Mesendoderm (in vitro differentiated cells): ENCODE data around the gene SCN1A.

ENCODE experiments used
- DNase-seq: peaks from one replicate; pipeline ENCODE4 v3.0.0; 2013
- H2AK5ac ChIP-seq: 2 replicates; pipeline ENCODE4 v1.6.1; 2013; ENCODE audit warnings: low read length, inconsistent platforms
- H2BK120ac ChIP-seq: 2 replicates; pipeline ENCODE4 v1.6.1; 2013; ENCODE audit warnings: low read depth, mild to moderate bottlenecking, low read length, moderate library complexity, mixed read lengths
- H2BK15ac ChIP-seq: replicated peaks from 2 replicates; pipeline ENCODE4 v1.6.1; 2013; ENCODE audit warnings: low read depth, mild to moderate bottlenecking, moderate library complexity
- H2BK5ac ChIP-seq: 2 replicates; pipeline ENCODE4 v1.6.1; 2013; ENCODE audit warnings: low read length, inconsistent platforms
- H3K18ac ChIP-seq: 2 replicates; pipeline ENCODE4 v1.6.1; 2013; ENCODE audit warnings: mild to moderate bottlenecking, low read length, mixed read lengths
- H3K23ac ChIP-seq: one replicate; pipeline ENCODE4 v1.6.1; 2013; ENCODE audit warnings: low read length
- H3K27ac ChIP-seq: 2 replicates; pipeline ENCODE4 v1.5.1; 2013; ENCODE audit warnings: low read depth, mild to moderate bottlenecking, inconsistent platforms, low read length, moderate library complexity
- H3K27me3 ChIP-seq: 2 replicates; pipeline ENCODE4 v1.6.1; 2013; ENCODE audit warnings: low read length, control low read depth, mild to moderate bottlenecking, inconsistent platforms; ENCODE audit not compliant: insufficient read depth, poor library complexity
- H3K36me3 ChIP-seq: 2 replicates; pipeline ENCODE4 v1.6.1; 2013; ENCODE audit warnings: low read length, inconsistent platforms; ENCODE audit not compliant: control insufficient read depth, insufficient read depth
- H3K4ac ChIP-seq: one replicate; pipeline ENCODE4 v1.6.1; 2013; ENCODE audit warnings: low read depth, mild to moderate bottlenecking, low read length, moderate library complexity
- H3K4me1 ChIP-seq: 2 replicates; pipeline ENCODE4 v1.6.1; 2013; ENCODE audit warnings: low read depth, low read length, inconsistent platforms; ENCODE audit not compliant: control insufficient read depth
- H3K4me2 ChIP-seq: 2 replicates; pipeline ENCODE4 v1.6.1; 2013; ENCODE audit warnings: low read length
- H3K4me3 ChIP-seq: 2 replicates; pipeline ENCODE4 v1.5.1; 2013; ENCODE audit warnings: mild to moderate bottlenecking, low read length
- H3K56ac ChIP-seq: one replicate; pipeline ENCODE4 v1.6.1; 2013; ENCODE audit warnings: low read length
- H3K79me1 ChIP-seq: 2 replicates; pipeline ENCODE4 v1.6.1; 2013; ENCODE audit warnings: low read length, inconsistent platforms
- H3K79me2 ChIP-seq: 2 replicates; pipeline ENCODE4 v1.6.1; 2013; ENCODE audit warnings: mild to moderate bottlenecking, low read length; ENCODE audit not compliant: control insufficient read depth, insufficient read depth
- H3K9ac ChIP-seq: 2 replicates; pipeline ENCODE4 v1.6.1; 2013; ENCODE audit warnings: low read length, inconsistent platforms
- H4K5ac ChIP-seq: one replicate; pipeline ENCODE4 v1.6.1; 2013; ENCODE audit warnings: low read length
- H4K8ac ChIP-seq: one replicate; pipeline ENCODE4 v1.6.1; 2013; ENCODE audit warnings: low read depth, mild to moderate bottlenecking, control low read depth, low read length, moderate library complexity
- WGBS: extraction: QIAGEN DNeasy Blood & Tissue Kit; methylation state at CpG from one replicate; pipeline ENCODE4 v1.1.7; 2013; ENCODE audit warnings: low lambda C conversion rate, missing lambda C conversion rate; ENCODE audit not compliant: insufficient coverage; ENCODE audit errors: extremely low coverage; 5-methylcytosine and 5-hydroxymethylcytosine counted together

Gene SCN1A

GRCh38 chr2:165953655-165954606, 173.9 kb downstream of the SCN1A start, which contains the start of gene TTC21B:
Gene TTC21B, minus strand, starts transcription at chr2:165953776. Its CDS starts 71 bp downstream, at chr2:165953705.
- peak within 1 kb of the TSS; percentile 92 for H3K56ac ChIP-seq
- peak within 1 kb of the TSS; percentile 83 for H3K4me3 ChIP-seq
- H3K4me2 ChIP-seq = peak within 1 kb of the TSS; percentile 43
- no peak within 1 kb of the TSS for H2BK15ac ChIP-seq
- no peaks in the 10 kb centered on the region for H3K27me3 ChIP-seq
- no peak within 1 kb of the TSS for H3K23ac ChIP-seq
- H2BK120ac ChIP-seq = no peak within 1 kb of the TSS
- H3K4me1 ChIP-seq = peaks cover 2% of the 10 kb centered on the region
- H2BK5ac ChIP-seq = no peak within 1 kb of the TSS
- peak within 1 kb of the TSS; percentile 60 for H4K8ac ChIP-seq
- peak; percentile 97 for DNase-seq
- WGBS = no CpG with 5 or more reads among the region's 55 CpGs
- peaks cover 22% of the 10 kb centered on the region for H3K79me2 ChIP-seq
- peak within 1 kb of the TSS; percentile 57 for H3K18ac ChIP-seq
- no peak within 1 kb of the TSS for H4K5ac ChIP-seq
- peak within 1 kb of the TSS; percentile 91 for H3K27ac ChIP-seq
- no peak within 1 kb of the TSS for H2AK5ac ChIP-seq
- no peaks in the 10 kb centered on the region for H3K36me3 ChIP-seq
- peak within 1 kb of the TSS; percentile 83 for H3K9ac ChIP-seq
- peak within 1 kb of the TSS; percentile 78 for H3K4ac ChIP-seq
- peaks cover 8% of the 10 kb centered on the region for H3K79me1 ChIP-seq

- H3K18ac ChIP-seq = peak overlapping the region; percentile 57
- no peak overlapping the region for H2BK15ac ChIP-seq
- peaks cover 22% of the 10 kb centered on the region for H3K79me2 ChIP-seq
- H2AK5ac ChIP-seq = no peak overlapping the region
- peak overlapping the region; percentile 78 for H3K4ac ChIP-seq
- no peak overlapping the region for H2BK120ac ChIP-seq
- no peaks in the 10 kb centered on the region for H3K27me3 ChIP-seq
- H4K8ac ChIP-seq = no peak overlapping the region
- WGBS = no CpG with 5 or more reads among the region's 24 CpGs
- no peak overlapping the region for H2BK5ac ChIP-seq
- H3K36me3 ChIP-seq = no peaks in the 10 kb centered on the region
- peaks cover 8% of the 10 kb centered on the region for H3K79me1 ChIP-seq
- H3K4me2 ChIP-seq = peak overlapping the region; percentile 13
- H3K9ac ChIP-seq = peak overlapping the region; percentile 83
- no peak overlapping the region for H3K23ac ChIP-seq
- peak overlapping the region; percentile 83 for H3K4me3 ChIP-seq
- H4K5ac ChIP-seq = no peak overlapping the region
- peaks cover 2% of the 10 kb centered on the region for H3K4me1 ChIP-seq
- no peak for DNase-seq
- H3K56ac ChIP-seq = peak overlapping the region; percentile 72
- peak overlapping the region; percentile 83 for H3K27ac ChIP-seq
Measured at GRCh38 chr2:165953306-165953654, 174.5 kb downstream of the SCN1A start.

GRCh38 chr2:165952741-165953211, 175.0 kb downstream of the SCN1A start:
- DNase-seq = peak; percentile 42

GRCh38 chr2:165952085-165952484, 175.7 kb downstream of the SCN1A start:
- no peaks in the 10 kb centered on the region for H3K36me3 ChIP-seq
- H2AK5ac ChIP-seq = no peak overlapping the region
- H3K18ac ChIP-seq = no peak overlapping the region
- no peaks in the 10 kb centered on the region for H3K27me3 ChIP-seq
- no peak overlapping the region for H4K5ac ChIP-seq
- no peak overlapping the region for H4K8ac ChIP-seq
- peaks cover 2% of the 10 kb centered on the region for H3K4me1 ChIP-seq
- H2BK120ac ChIP-seq = no peak overlapping the region
- no peak for DNase-seq
- no peak overlapping the region for H3K9ac ChIP-seq
- H3K56ac ChIP-seq = no peak overlapping the region
- H2BK15ac ChIP-seq = no peak overlapping the region
- no peak overlapping the region for H3K23ac ChIP-seq
- no peak overlapping the region for H3K4me2 ChIP-seq
- peaks cover 8% of the 10 kb centered on the region for H3K79me1 ChIP-seq
- no peak overlapping the region for H3K27ac ChIP-seq
- no peak overlapping the region for H2BK5ac ChIP-seq
- no peak overlapping the region for H3K4ac ChIP-seq
- H3K79me2 ChIP-seq = peaks cover 22% of the 10 kb centered on the region
- H3K4me3 ChIP-seq = no peak overlapping the region
- WGBS = no CpG with 5 or more reads among the region's 1 CpG

More at GRCh38 chr2:165952741-165953211, 175.0 kb downstream of the SCN1A start:
- peaks cover 8% of the 10 kb centered on the region for H3K79me1 ChIP-seq
- H3K56ac ChIP-seq = peak overlapping the region; percentile 72
- no peak overlapping the region for H3K4ac ChIP-seq
- peak overlapping the region; percentile 13 for H3K4me2 ChIP-seq
- H4K5ac ChIP-seq = no peak overlapping the region
- no peak overlapping the region for H2BK5ac ChIP-seq
- no peak overlapping the region for H2AK5ac ChIP-seq
- H3K79me2 ChIP-seq = peaks cover 22% of the 10 kb centered on the region
- peak overlapping the region; percentile 83 for H3K9ac ChIP-seq
- no peak overlapping the region for H4K8ac ChIP-seq
- H2BK120ac ChIP-seq = no peak overlapping the region
- H3K4me1 ChIP-seq = peaks cover 2% of the 10 kb centered on the region
- peak overlapping the region; percentile 83 for H3K4me3 ChIP-seq
- H3K18ac ChIP-seq = no peak overlapping the region
- WGBS = no CpG with 5 or more reads among the region's 4 CpGs
- no peak overlapping the region for H3K23ac ChIP-seq
- no peaks in the 10 kb centered on the region for H3K27me3 ChIP-seq
- H2BK15ac ChIP-seq = no peak overlapping the region
- no peaks in the 10 kb centered on the region for H3K36me3 ChIP-seq
- no peak overlapping the region for H3K27ac ChIP-seq

- H4K8ac ChIP-seq = no peak overlapping the region
- no peak overlapping the region for H3K4ac ChIP-seq
- H3K79me1 ChIP-seq = peaks cover 8% of the 10 kb centered on the region
- no peak overlapping the region for H3K56ac ChIP-seq
- H2BK5ac ChIP-seq = no peak overlapping the region
- H2AK5ac ChIP-seq = no peak overlapping the region
- H3K9ac ChIP-seq = no peak overlapping the region
- no peak overlapping the region for H4K5ac ChIP-seq
- no peak overlapping the region for H3K23ac ChIP-seq
- no peaks in the 10 kb centered on the region for H3K27me3 ChIP-seq
- no peak overlapping the region for H2BK15ac ChIP-seq
- no peak overlapping the region for H3K4me2 ChIP-seq
- no peak overlapping the region for H3K27ac ChIP-seq
- peaks cover 22% of the 10 kb centered on the region for H3K79me2 ChIP-seq
- peaks cover 2% of the 10 kb centered on the region for H3K4me1 ChIP-seq
- WGBS = no CpG with 5 or more reads among the region's 3 CpGs
- H3K4me3 ChIP-seq = no peak overlapping the region
- DNase-seq = peak; percentile 3
- no peak overlapping the region for H3K18ac ChIP-seq
- no peaks in the 10 kb centered on the region for H3K36me3 ChIP-seq
- no peak overlapping the region for H2BK120ac ChIP-seq
Measured at GRCh38 chr2:165950438-165950837, 177.4 kb downstream of the SCN1A start.
